ENCODE data around the gene FGFRL1. TPM values are rescaled to one million over a fixed set of nuclear protein-coding genes. Genes with fewer than 3 reads are reported as not detected.
A peak's percentile ranks its signal among the peaks of the same experiment; 100 is the strongest.

Gene FGFRL1
- total RNA-seq, 2 donors from 2014 or later: 38.7 to 50.4 TPM

DNA sequence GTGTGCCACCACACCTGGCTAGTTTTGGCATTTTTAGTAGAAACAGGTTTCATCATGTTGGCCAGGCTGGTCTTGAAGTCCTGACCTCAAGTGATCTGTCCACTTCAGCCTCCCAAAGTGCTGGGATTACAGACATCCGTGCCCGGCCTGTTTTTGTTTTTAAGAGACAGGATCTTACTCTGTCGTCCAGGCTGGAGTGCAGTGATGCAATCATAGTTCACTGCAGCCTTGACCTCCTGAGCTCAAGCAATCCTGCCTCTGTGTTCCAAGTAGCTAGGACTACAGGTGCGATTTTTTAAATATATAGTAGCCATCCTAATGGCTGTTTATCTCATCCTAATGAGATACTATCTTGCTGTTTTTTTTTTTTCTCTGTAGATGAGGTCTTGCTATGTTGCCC is 54.3 kb downstream of the FGFRL1 start:
- intact Hi-C loops (cut with DNase I): no loop called here
- Histone ChIP-seq H3K4me1 (no peaks in the 10 kb centered on the region), H3K4me3 (no peak overlapping the region), H3K9me3 (no peaks in the 10 kb centered on the region), H3K27me3 (no peaks in the 10 kb centered on the region), H3K36me3 (replicated peaks in 1 of 2; ENCODE audit: insufficient read depth in 1 of 2, low read depth in 2 of 2) (no peaks in the 10 kb centered on the region), H3K27ac (no peak overlapping the region)
- TF ChIP-seq, protein P1, sequence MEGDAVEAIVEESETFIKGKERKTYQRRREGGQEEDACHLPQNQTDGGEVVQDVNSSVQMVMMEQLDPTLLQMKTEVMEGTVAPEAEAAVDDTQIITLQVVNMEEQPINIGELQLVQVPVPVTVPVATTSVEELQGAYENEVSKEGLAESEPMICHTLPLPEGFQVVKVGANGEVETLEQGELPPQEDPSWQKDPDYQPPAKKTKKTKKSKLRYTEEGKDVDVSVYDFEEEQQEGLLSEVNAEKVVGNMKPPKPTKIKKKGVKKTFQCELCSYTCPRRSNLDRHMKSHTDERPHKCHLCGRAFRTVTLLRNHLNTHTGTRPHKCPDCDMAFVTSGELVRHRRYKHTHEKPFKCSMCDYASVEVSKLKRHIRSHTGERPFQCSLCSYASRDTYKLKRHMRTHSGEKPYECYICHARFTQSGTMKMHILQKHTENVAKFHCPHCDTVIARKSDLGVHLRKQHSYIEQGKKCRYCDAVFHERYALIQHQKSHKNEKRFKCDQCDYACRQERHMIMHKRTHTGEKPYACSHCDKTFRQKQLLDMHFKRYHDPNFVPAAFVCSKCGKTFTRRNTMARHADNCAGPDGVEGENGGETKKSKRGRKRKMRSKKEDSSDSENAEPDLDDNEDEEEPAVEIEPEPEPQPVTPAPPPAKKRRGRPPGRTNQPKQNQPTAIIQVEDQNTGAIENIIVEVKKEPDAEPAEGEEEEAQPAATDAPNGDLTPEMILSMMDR (IDR thresholded peaks at IDR 0.05): no peak
- no peak for TF ChIP-seq POLR2A (IDR thresholded peaks at IDR 0.05)
- 41 to 54% methylated on average over 4 of the region's 4 CpGs for WGBS, 2 donors
- ATAC-seq (no peak), DNase-seq (no peak)

DNA sequence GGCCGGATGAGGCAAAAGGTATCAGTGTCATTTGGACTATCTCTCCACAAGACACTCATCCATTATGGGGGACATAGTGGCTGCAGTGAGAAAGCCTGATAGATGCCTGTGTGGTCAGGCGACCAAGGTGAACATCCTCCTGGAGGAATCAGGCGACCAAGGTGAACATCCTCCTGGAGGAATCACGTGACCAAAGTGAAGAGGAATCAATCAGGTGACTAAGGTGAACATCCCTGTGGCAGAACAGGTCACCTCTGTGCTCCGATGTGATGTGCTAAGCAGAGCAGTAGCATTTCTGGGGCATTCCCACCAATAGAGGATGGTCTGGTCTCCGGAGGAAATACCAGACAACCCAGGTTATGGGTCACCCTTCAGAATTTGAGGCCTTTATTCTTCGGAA is 58.0 kb downstream of the FGFRL1 start:
- Histone ChIP-seq H3K9me3 (no peaks in the 10 kb centered on the region), H3K4me3 (no peak overlapping the region), H3K27me3 (no peaks in the 10 kb centered on the region), H3K27ac (no peak overlapping the region), H3K36me3 (replicated peaks in 1 of 2; ENCODE audit: insufficient read depth in 1 of 2, low read depth in 2 of 2) (no peaks in the 10 kb centered on the region), H3K4me1 (peaks cover 6% of the 10 kb centered on the region)
- WGBS, 2 donors: 90% methylated on average over 7 of the region's 7 CpGs
- DNase-seq (no peak), ATAC-seq (no peak)
- intact Hi-C loops (cut with DNase I): no loop called here
- TF ChIP-seq POLR2A (IDR thresholded peaks at IDR 0.05): no peak
- TF ChIP-seq, protein P1 (IDR thresholded peaks at IDR 0.05): no peak

DNA sequence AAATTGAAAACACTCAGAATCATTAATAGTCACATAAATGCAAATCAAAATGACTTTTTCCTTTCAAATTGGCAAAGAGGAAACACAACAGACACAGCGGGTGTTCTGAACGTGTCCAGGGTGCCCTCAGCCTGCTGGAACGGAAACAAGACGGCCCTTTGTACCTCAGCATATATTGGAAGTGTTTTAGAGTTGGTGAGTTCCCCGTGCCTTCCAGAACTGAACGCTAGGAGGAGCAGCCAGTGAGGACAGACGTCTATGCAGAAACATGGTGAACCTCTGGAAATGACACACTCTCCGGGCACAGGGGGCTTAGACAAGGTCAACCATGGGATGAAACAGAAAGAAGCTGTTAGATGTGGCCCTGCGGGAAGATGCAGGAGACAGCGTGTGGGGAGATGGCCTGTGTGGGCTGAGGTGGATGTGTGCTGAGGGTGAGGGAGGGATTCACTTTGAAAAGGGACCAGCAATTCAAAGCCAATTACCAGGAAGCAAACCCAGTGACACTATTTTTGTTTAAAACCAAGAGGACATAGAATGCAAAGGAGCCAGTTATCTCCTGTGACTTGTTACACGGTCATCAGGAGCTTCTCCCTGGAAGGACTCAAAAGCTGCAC is 61.5 kb downstream of the FGFRL1 start:
- Histone ChIP-seq H3K27ac (no peak overlapping the region), H3K4me3 (no peak overlapping the region), H3K36me3 (replicated peaks in 1 of 2; ENCODE audit: insufficient read depth in 1 of 2, low read depth in 2 of 2) (no peaks in the 10 kb centered on the region), H3K9me3 (no peaks in the 10 kb centered on the region), H3K4me1 (peaks cover 6% of the 10 kb centered on the region), H3K27me3 (no peaks in the 10 kb centered on the region)
- WGBS, 2 donors: 19 to 24% methylated on average over 11 of the region's 11 CpGs
- intact Hi-C loops (cut with DNase I): no loop called here
- ATAC-seq: peak; percentile 96
- peak; percentile 80 to 86 (median 84) for DNase-seq
- TF ChIP-seq, protein P1 (IDR thresholded peaks at IDR 0.05): peak; percentile 62 to 87 (median 80)
- no peak for TF ChIP-seq POLR2A (IDR thresholded peaks at IDR 0.05)

DNA sequence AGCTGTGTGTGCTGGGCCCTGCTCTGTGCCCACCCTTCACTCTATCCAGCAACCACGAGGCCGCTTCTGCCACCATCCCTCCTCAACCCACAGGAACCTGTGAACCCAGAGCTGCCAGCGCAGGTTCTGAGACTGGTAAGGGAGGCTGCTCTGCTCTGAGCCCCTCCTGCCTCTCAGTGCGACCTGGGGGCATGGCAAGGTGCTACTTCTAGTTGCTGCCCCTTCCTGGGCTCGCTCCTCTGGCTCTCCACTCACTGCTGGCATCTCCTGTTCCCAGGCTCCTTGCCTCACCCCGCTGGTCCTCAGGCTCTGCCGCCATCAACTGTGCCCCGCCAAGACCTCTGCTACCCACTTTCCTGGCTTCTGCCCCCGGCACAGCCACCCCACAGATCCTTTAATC is 62.7 kb downstream of the FGFRL1 start:
- no peak for DNase-seq
- intact Hi-C loops (cut with DNase I): no loop called here
- 88 to 92% methylated on average over 8 to 9 of the region's 9 CpGs for WGBS, 2 donors
- TF ChIP-seq POLR2A (IDR thresholded peaks at IDR 0.05): no peak
- TF ChIP-seq, protein P1 (IDR thresholded peaks at IDR 0.05): no peak
- Histone ChIP-seq H3K27me3 (no peaks in the 10 kb centered on the region), H3K4me3 (no peak overlapping the region), H3K27ac (no peak overlapping the region), H3K4me1 (peaks cover 6% of the 10 kb centered on the region), H3K9me3 (no peaks in the 10 kb centered on the region), H3K36me3 (replicated peaks in 1 of 2; ENCODE audit: insufficient read depth in 1 of 2, low read depth in 2 of 2) (no peaks in the 10 kb centered on the region)
- ATAC-seq: no peak

DNA sequence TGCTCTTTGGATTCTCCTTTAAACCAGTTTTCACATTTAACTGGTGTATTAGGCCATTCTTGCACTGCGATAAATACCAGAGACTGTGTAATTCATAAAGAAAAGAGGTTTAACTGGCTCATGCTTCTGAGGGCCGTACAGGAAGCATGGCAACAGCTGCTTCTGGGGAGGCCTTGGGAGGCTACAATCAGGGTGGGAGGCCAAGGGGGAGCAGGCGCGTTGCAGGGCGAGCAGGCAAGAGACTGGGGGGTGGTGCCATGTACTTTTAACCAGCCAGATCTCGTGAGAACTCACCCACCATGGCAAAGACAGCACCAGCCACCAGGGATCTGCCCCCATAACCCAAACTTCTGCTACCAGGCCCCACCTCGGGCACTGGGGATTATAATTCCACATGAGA is 63.8 kb downstream of the FGFRL1 start:
- ATAC-seq (no peak), DNase-seq (no peak)
- Histone ChIP-seq H3K9me3 (no peaks in the 10 kb centered on the region), H3K27ac (no peak overlapping the region), H3K27me3 (no peaks in the 10 kb centered on the region), H3K36me3 (replicated peaks in 1 of 2; ENCODE audit: insufficient read depth in 1 of 2, low read depth in 2 of 2) (no peaks in the 10 kb centered on the region), H3K4me3 (no peak overlapping the region), H3K4me1 (peaks cover 6% of the 10 kb centered on the region)
- 83 to 84% methylated on average over 7 of the region's 7 CpGs for WGBS, 2 donors
- no peak for TF ChIP-seq POLR2A (IDR thresholded peaks at IDR 0.05)
- TF ChIP-seq, protein P1 (IDR thresholded peaks at IDR 0.05): no peak
- intact Hi-C loops (cut with DNase I): no loop called here
